Thymus (tissue), 11 donors: Measurements from ENCODE around the gene GET3. TPM values are rescaled to one million over a fixed set of nuclear protein-coding genes. Genes with fewer than 3 reads are reported as not detected.

Experiments
- DNase-seq, 9 donors: peaks; one replicate each; pipeline ENCODE4 v3.0.0-alpha.2; 2013; ENCODE audit warnings: low spot score in 9 of 9, low read depth in 6 of 9, missing footprints in 1 of 9
- H3K27ac ChIP-seq, 2 donors: one replicate each; pipeline ENCODE4 v1.5.1; 2013; ENCODE audit warnings: control low read depth in 1 of 2, low read depth in 1 of 2, low read length in 1 of 2, mild to moderate bottlenecking in 1 of 2, moderate library complexity in 1 of 2
- H3K27me3 ChIP-seq, 2 donors: one replicate each; pipeline ENCODE4 v1.5.1; 2013; ENCODE audit warnings: low read length in 1 of 2; ENCODE audit not compliant: control insufficient read depth in 2 of 2, insufficient read depth in 1 of 2
- H3K36me3 ChIP-seq, 2 donors: one replicate each; pipeline ENCODE4 v1.5.1; 2013; ENCODE audit warnings: low read length in 1 of 2, mild to moderate bottlenecking in 1 of 2, moderate library complexity in 1 of 2; ENCODE audit not compliant: control insufficient read depth in 2 of 2, insufficient read depth in 2 of 2
- H3K4me1 ChIP-seq, 2 donors: one replicate each; pipeline ENCODE4 v1.5.1; 2013; ENCODE audit warnings: low read length in 2 of 2; ENCODE audit not compliant: control insufficient read depth in 2 of 2, insufficient read depth in 2 of 2
- H3K4me3 ChIP-seq, 2 donors: one replicate each; pipeline ENCODE4 v1.5.1; 2013; ENCODE audit warnings: low read length in 2 of 2, control low read depth in 1 of 2, mild to moderate bottlenecking in 1 of 2
- H3K9me3 ChIP-seq, 2 donors: one replicate each; pipeline ENCODE4 v1.5.1; 2013; ENCODE audit warnings: low read length in 1 of 2, mild to moderate bottlenecking in 1 of 2; ENCODE audit not compliant: control insufficient read depth in 2 of 2, insufficient read depth in 1 of 2
- WGBS: extraction: QIAGEN DNeasy Blood & Tissue Kit; methylation state at CpG from one replicate; pipeline ENCODE4 v1.1.7; 2013; 5-methylcytosine and 5-hydroxymethylcytosine counted together
- polyA plus RNA-seq: library from polyadenylated mRNA; stranded (reverse); fragments of 200-250 nt; gene quantifications from one replicate; pipeline ENCODE4 v1.2.3, GENCODE V29; 2013
- total RNA-seq: library from RNA; stranded (reverse); fragments of 120-200 nt; gene quantifications from one replicate; pipeline ENCODE4 v1.2.4, GENCODE V29; 2013
- donor health status: healthy.

Gene GET3
- total and polyA plus RNA-seq, 2 donors, result 50.0 to 67.2 TPM

- Histone ChIP-seq H3K27me3 (peaks cover 0 to 64% of the 10 kb centered on the region in 2 donors), H3K36me3 (no peaks in the 10 kb centered on the region), H3K9me3 (peaks cover 0 to 3% of the 10 kb centered on the region in 2 donors), H3K4me3 (no peak overlapping the region), H3K27ac (no peak overlapping the region), H3K4me1 (peaks cover 6 to 10% of the 10 kb centered on the region in 2 donors)
- 79% methylated on average over 50 of the region's 50 CpGs for WGBS
- DNase-seq, result no peak
These were observed 17.3 kb downstream of the GET3 start for GRCh38 chr19:12754465-12755196.

GRCh38 chr19:12756150-12756883 is 19.0 kb downstream of the GET3 start:
- 94% methylated on average over 19 of the region's 19 CpGs for WGBS
- Histone ChIP-seq H3K36me3 (no peaks in the 10 kb centered on the region), H3K27ac (no peak overlapping the region), H3K4me3 (no peak overlapping the region), H3K27me3 (peaks cover 0 to 47% of the 10 kb centered on the region in 2 donors), H3K4me1 (peaks cover 6 to 7% of the 10 kb centered on the region in 2 donors), H3K9me3 (peaks cover 0 to 7% of the 10 kb centered on the region in 2 donors)
- no peak for DNase-seq

- Histone ChIP-seq H3K9me3 (peaks cover 0 to 7% of the 10 kb centered on the region in 2 donors), H3K27ac (no peak overlapping the region), H3K4me3 (no peak overlapping the region), H3K36me3 (no peaks in the 10 kb centered on the region), H3K27me3 (peaks cover 0 to 35% of the 10 kb centered on the region in 2 donors), H3K4me1 (peaks cover 6 to 7% of the 10 kb centered on the region in 2 donors)
- 13% methylated on average over 60 of the region's 60 CpGs for WGBS
- DNase-seq, result peak in 4 of 9 donors; percentile 38 to 66 (median 60)
These were observed 20.4 kb downstream of the GET3 start for GRCh38 chr19:12757544-12758274.

GRCh38 chr19:12759686-12760085 is 22.4 kb downstream of the GET3 start:
- no peak overlapping the region for H3K4me3 ChIP-seq
- H3K36me3 ChIP-seq, result no peaks in the 10 kb centered on the region
- H3K27ac ChIP-seq, result no peak overlapping the region
- peaks cover 6 to 7% of the 10 kb centered on the region in 2 donors for H3K4me1 ChIP-seq
- no peak for DNase-seq
- H3K9me3 ChIP-seq, result peaks cover 0 to 7% of the 10 kb centered on the region in 2 donors
- 99% methylated on average over 6 of the region's 6 CpGs for WGBS
- peaks cover 0 to 29% of the 10 kb centered on the region in 2 donors for H3K27me3 ChIP-seq

GRCh38 chr19:12763100-12763499 is 25.8 kb downstream of the GET3 start:
- peaks cover 0 to 4% of the 10 kb centered on the region in 2 donors for H3K4me1 ChIP-seq
- peaks cover 0 to 4% of the 10 kb centered on the region in 2 donors for H3K9me3 ChIP-seq
- no peak for DNase-seq
- 97% methylated on average over 11 of the region's 11 CpGs for WGBS
- no peak overlapping the region for H3K4me3 ChIP-seq
- peaks cover 0 to 13% of the 10 kb centered on the region in 2 donors for H3K27me3 ChIP-seq
- no peak overlapping the region for H3K27ac ChIP-seq
- H3K36me3 ChIP-seq, result no peaks in the 10 kb centered on the region

- peaks cover 0 to 9% of the 10 kb centered on the region in 2 donors for H3K27me3 ChIP-seq
- WGBS, result 99% methylated on average over 16 of the region's 16 CpGs
- H3K4me1 ChIP-seq, result peaks cover under 1 to 9% of the 10 kb centered on the region in 2 donors
- H3K9me3 ChIP-seq, result peaks cover 0 to 4% of the 10 kb centered on the region in 2 donors
- H3K36me3 ChIP-seq, result no peaks in the 10 kb centered on the region
- H3K27ac ChIP-seq, result no peak overlapping the region
- DNase-seq, result no peak
- no peak overlapping the region for H3K4me3 ChIP-seq
These were observed 27.4 kb downstream of the GET3 start for GRCh38 chr19:12764698-12765097.

- peak overlapping the region; percentile 8 to 21 for H3K4me3 ChIP-seq
- H3K27ac ChIP-seq, result no peak overlapping the region
- H3K27me3 ChIP-seq, result peaks cover 0 to 14% of the 10 kb centered on the region in 2 donors
- 52% methylated on average over 30 of the region's 30 CpGs for WGBS
- H3K9me3 ChIP-seq, result peaks cover 0 to 4% of the 10 kb centered on the region in 2 donors
- H3K36me3 ChIP-seq, result no peaks in the 10 kb centered on the region
- peak in 3 of 9 donors; percentile 65 to 80 (median 75) for DNase-seq
- H3K4me1 ChIP-seq, result peaks cover 2 to 17% of the 10 kb centered on the region in 2 donors
These were observed 28.8 kb downstream of the GET3 start for GRCh38 chr19:12766051-12766521.

GRCh38 chr19:12767150-12767549 is 29.9 kb downstream of the GET3 start:
- WGBS, result 98% methylated on average over 11 of the region's 11 CpGs
- no peak for DNase-seq
- no peak overlapping the region for H3K4me3 ChIP-seq
- H3K9me3 ChIP-seq, result peaks cover 0 to 4% of the 10 kb centered on the region in 2 donors
- peaks cover 0 to 17% of the 10 kb centered on the region in 2 donors for H3K27me3 ChIP-seq
- no peak overlapping the region for H3K27ac ChIP-seq
- peaks cover 2 to 17% of the 10 kb centered on the region in 2 donors for H3K4me1 ChIP-seq
- no peaks in the 10 kb centered on the region for H3K36me3 ChIP-seq
